Left lung (tissue), 10 donors: ENCODE measurements around the gene RNF186. TPM values are rescaled to one million over a fixed set of nuclear protein-coding genes. Genes with fewer than 3 reads are reported as not detected.
A peak's percentile ranks its signal among the peaks of the same experiment; 100 is the strongest.

Experiments used
- ATAC-seq: fragments of 200-7000 bp; cut with Tn5 transposase; one replicate; pipeline ENCODE4 v1.9.1; 2020; ENCODE audit warnings: moderate library complexity
- DNase-seq, 4 donors: peaks; one replicate each; pipeline ENCODE4 v3.0.0-alpha.2; 2013 to 2020
- H3K27ac ChIP-seq, 2 donors: fragments of 200-600 bp; sonication (generic) in 1 of 2; one replicate each; pipeline versions ENCODE4 v1.5.0 to v1.8.0; 2020 to 2021
- H3K27me3 ChIP-seq, 2 donors: fragments of 200-600 bp; sonication (generic) in 1 of 2; one replicate each; pipeline versions ENCODE4 v1.5.0 to v1.8.0; 2020 to 2021
- H3K36me3 ChIP-seq, 2 donors: fragments of 200-600 bp; sonication (generic) in 1 of 2; one replicate each; pipeline versions ENCODE4 v1.5.0 to v1.8.0; 2020 to 2021
- H3K4me1 ChIP-seq, 2 donors: fragments of 200-600 bp; one replicate each; pipeline ENCODE4 v1.8.0; 2021
- H3K4me3 ChIP-seq, 2 donors: fragments of 200-600 bp; sonication (generic) in 1 of 2; one replicate each; pipeline versions ENCODE4 v1.5.0 to v1.8.0; 2020 to 2021; ENCODE audit warnings: mild to moderate bottlenecking in 1 of 2
- H3K9me3 ChIP-seq, 2 donors: fragments of 200-600 bp; sonication (generic) in 1 of 2; one replicate each; pipeline versions ENCODE4 v1.5.0 to v1.8.0; 2020 to 2021
- CTCF ChIP-seq, 2 donors: fragments of 200-600 bp; sonication (generic) in 1 of 2; IDR thresholded peaks; one replicate each; pipeline versions ENCODE4 v1.5.0 to v1.8.0; 2021; ENCODE audit warnings: antibody characterized with exemption in 2 of 2
- intact Hi-C, 2 donors: fragments of 100-400 bp; cut with DNase I; formaldehyde crosslinking; loops; one replicate each; pipeline versions ENCODE4 v1.11.2 to v1.14.2; 2022
- polyA plus RNA-seq, 6 donors: library from polyadenylated mRNA; unstranded; fragments of 120-200 nt; gene quantifications; one replicate each; pipeline ENCODE4 v1.2.1, GENCODE V29; 2013; ENCODE audit not compliant: insufficient read length in 6 of 6
- total RNA-seq, 2 donors: library from RNA; stranded (reverse); fragmentation: NEBNext Ultra II Directional; extraction: Animal tissue kit (Norgen Biotek cat#: 25700); gene quantifications; one replicate each; pipeline ENCODE4 v1.2.1, GENCODE V29; 2021
- donor health status: DM: no; HTN: yes; CAD: no.
- donor health status: DM: no; HTN: no; CAD: no.

RNF186 gene
- total and polyA plus RNA-seq, 8 donors = 0.12 TPM; not detected in 7

GRCh38 chr1:19765623-19766022 lies 49.5 kb downstream of the RNF186 start:
- Histone ChIP-seq H3K27ac (no peak overlapping the region), H3K27me3 (no peaks in the 10 kb centered on the region), H3K4me3 (no peak overlapping the region), H3K36me3 (peaks cover 0 to 30% of the 10 kb centered on the region in 2 donors), H3K9me3 (no peaks in the 10 kb centered on the region), H3K4me1 (no peaks in the 10 kb centered on the region)
- intact Hi-C loops = no loop called here
- DNase-seq = no peak
- ATAC-seq = peak; percentile 55
- TF ChIP-seq CTCF (IDR thresholded peaks at IDR 0.05) = no peak

GRCh38 chr1:19764848-19765247 lies 50.2 kb downstream of the RNF186 start:
- intact Hi-C loops = no loop called here
- H3K27me3 ChIP-seq = no peaks in the 10 kb centered on the region
- H3K9me3 ChIP-seq = no peaks in the 10 kb centered on the region
- H3K4me3 ChIP-seq = no peak overlapping the region
- no peak overlapping the region for H3K27ac ChIP-seq
- no peak for TF ChIP-seq CTCF (IDR thresholded peaks at IDR 0.05)
- H3K4me1 ChIP-seq = no peaks in the 10 kb centered on the region
- ATAC-seq (peak; percentile 31), DNase-seq (no peak)
- H3K36me3 ChIP-seq = peaks cover 0 to 23% of the 10 kb centered on the region in 2 donors

Other genes with a start within 250 kb of the RNF186 start
- 100 to 1,000 TPM in 1 of 2 donors, 10 to 100 TPM in 1; 90.4 to 180 TPM for gene NBL1, start 171.0 kb downstream of the RNF186 start, total RNA-seq
- gene NBL1, start 171.0 kb downstream of the RNF186 start, polyA plus RNA-seq = 10 to 100 TPM; 69.1 to 90.6 (median 88.7) TPM
- not detected for gene HTR6, start 150.4 kb downstream of the RNF186 start, total RNA-seq
- gene HTR6, start 150.4 kb downstream of the RNF186 start, polyA plus RNA-seq = under 1 TPM in 1 of 6 donors, not detected in 5; 0.09 TPM
- 10 to 100 TPM; 21.6 to 22.1 TPM for gene TMCO4, start 15.4 kb downstream of the RNF186 start, total RNA-seq
- 10 to 100 TPM; 15.7 to 20.9 (median 18.2) TPM for gene TMCO4, start 15.4 kb downstream of the RNF186 start, polyA plus RNA-seq
- 10 to 100 TPM in 1 of 2 donors, 1 to 10 TPM in 1; 9.8 to 11.0 TPM for gene OTUD3, start 67.1 kb upstream of the RNF186 start, total RNA-seq
- gene OTUD3, start 67.1 kb upstream of the RNF186 start, polyA plus RNA-seq = 10 to 100 TPM; 18.6 to 52.2 (median 34.2) TPM
- not detected for gene PLA2G2E, start 108.3 kb upstream of the RNF186 start, total RNA-seq
- not detected for gene PLA2G2E, start 108.3 kb upstream of the RNF186 start, polyA plus RNA-seq
- gene PLA2G2A, start 164.3 kb upstream of the RNF186 start, total RNA-seq = 10 to 100 TPM; 41.5 to 65.7 TPM
- 1 to 10 TPM in 3 of 6 donors, under 1 TPM in 3; 0.73 to 2.0 (median 1.2) TPM for gene PLA2G2A, start 164.3 kb upstream of the RNF186 start, polyA plus RNA-seq